Measurements from ENCODE around the gene KCNIP4. TPM values are rescaled to one million over a fixed set of nuclear protein-coding genes. Genes with fewer than 3 reads are reported as not detected.

The KCNIP4 gene
- total RNA-seq, 4 donors from 2014 or later: 1.3 to 11.1 TPM; not detected in 2

GRCh38 chr4:20878806-20879205 lies 1069.8 kb downstream of the KCNIP4 start:
- intact Hi-C loops (cut with DNase I; ENCODE audit: low total_unique reads): no loop called here
- Histone ChIP-seq H3K4me3 (no peak overlapping the region), H3K27me3 (no peaks in the 10 kb centered on the region), H3K9me3 (no peaks in the 10 kb centered on the region), H3K27ac (no peak overlapping the region), H3K4me1 (no peaks in the 10 kb centered on the region), H3K36me3 (no peaks in the 10 kb centered on the region)
- TF ChIP-seq CTCF (IDR thresholded peaks at IDR 0.05) (no peak), POLR2A (IDR thresholded peaks at IDR 0.05) (no peak)
- DNase-seq: no peak

- H3K36me3 ChIP-seq: no peaks in the 10 kb centered on the region
- H3K27ac ChIP-seq: no peak overlapping the region
- no peak for DNase-seq
- intact Hi-C loops (cut with DNase I; ENCODE audit: low total_unique reads): no loop called here
- H3K4me1 ChIP-seq: no peaks in the 10 kb centered on the region
- H3K27me3 ChIP-seq: no peaks in the 10 kb centered on the region
- no peak for TF ChIP-seq CTCF (IDR thresholded peaks at IDR 0.05)
- no peak for TF ChIP-seq POLR2A (IDR thresholded peaks at IDR 0.05)
- H3K4me3 ChIP-seq: no peak overlapping the region
- H3K9me3 ChIP-seq: no peaks in the 10 kb centered on the region
These were observed 1078.1 kb downstream of the KCNIP4 start for GRCh38 chr4:20870436-20870835.

GRCh38 chr4:20868108-20868507 lies 1080.5 kb downstream of the KCNIP4 start:
- no peaks in the 10 kb centered on the region for H3K9me3 ChIP-seq
- H3K4me3 ChIP-seq: no peak overlapping the region
- no peak overlapping the region for H3K27ac ChIP-seq
- H3K4me1 ChIP-seq: no peaks in the 10 kb centered on the region
- H3K27me3 ChIP-seq: no peaks in the 10 kb centered on the region
- no peaks in the 10 kb centered on the region for H3K36me3 ChIP-seq
- intact Hi-C loops (cut with DNase I; ENCODE audit: low total_unique reads): no loop called here
- TF ChIP-seq POLR2A (IDR thresholded peaks at IDR 0.05) (no peak), CTCF (IDR thresholded peaks at IDR 0.05) (no peak)
- DNase-seq: no peak

- intact Hi-C loops (cut with DNase I; ENCODE audit: low total_unique reads): no loop called here
- no peak overlapping the region for H3K4me3 ChIP-seq
These were observed 1087.7 kb downstream of the KCNIP4 start for GRCh38 chr4:20860878-20861277.

More at GRCh38 chr4:20860878-20861277, 1087.7 kb downstream of the KCNIP4 start:
- no peak for DNase-seq
- H3K4me1 ChIP-seq: no peaks in the 10 kb centered on the region
- no peak overlapping the region for H3K27ac ChIP-seq
- TF ChIP-seq CTCF (IDR thresholded peaks at IDR 0.05) (no peak), POLR2A (IDR thresholded peaks at IDR 0.05) (no peak)
- H3K36me3 ChIP-seq: no peaks in the 10 kb centered on the region
- no peaks in the 10 kb centered on the region for H3K27me3 ChIP-seq
- no peaks in the 10 kb centered on the region for H3K9me3 ChIP-seq
